Keratinocyte (primary cell): Measurements from ENCODE around the gene ALCAM. TPM values are rescaled to one million over a fixed set of nuclear protein-coding genes. Genes with fewer than 3 reads are reported as not detected.

Source experiments
- DNase-seq: peaks from one replicate; pipeline ENCODE4 v3.0.0-alpha.2; 2011; ENCODE audit warnings: low read depth, missing footprints, low spot score
- FAIRE-seq: peaks from 2 replicates; lab custom pipeline; 2011; peaks lifted over from hg19 to GRCh38; lab: Jason Lieb, UNC
- H2AFZ ChIP-seq: 2 replicates; pipeline ENCODE4 v1.6.0; 2012; ENCODE audit warnings: low read length, control low read depth, inconsistent platforms; ENCODE audit not compliant: control insufficient read depth
- H3K27ac ChIP-seq: 2 replicates; pipeline ENCODE4 v1.5.1; 2011; ENCODE audit warnings: low read length; ENCODE audit not compliant: control insufficient read depth, insufficient read depth
- H3K27me3 ChIP-seq: 3 replicates; pipeline ENCODE4 v1.6.0; 2011; ENCODE audit warnings: low read length; ENCODE audit not compliant: control insufficient read depth, insufficient read depth; ENCODE audit errors: extremely low read depth
- H3K36me3 ChIP-seq, 2 experiments: 2 replicates in 1 of 2; 3 replicates in 1 of 2; pipeline ENCODE4 v1.5.1; 2011; ENCODE audit warnings: low read length in 2 of 2, mild to moderate bottlenecking in 1 of 2; ENCODE audit not compliant: control insufficient read depth in 2 of 2, insufficient read depth in 2 of 2; ENCODE audit errors: extremely low read depth in 1 of 2
- H3K4me1 ChIP-seq: 3 replicates; pipeline ENCODE4 v1.5.1; 2011; ENCODE audit warnings: low read length; ENCODE audit not compliant: control insufficient read depth, insufficient read depth; ENCODE audit errors: extremely low read depth
- H3K4me2 ChIP-seq: 3 replicates; pipeline ENCODE4 v1.6.0; 2011; ENCODE audit warnings: low read depth, low read length; ENCODE audit not compliant: control insufficient read depth, insufficient read depth; ENCODE audit errors: extremely low read depth
- H3K4me3 ChIP-seq, 3 experiments: fragments of 200-600 bp in 1 of 3; sonication (generic) in 1 of 3; 2 replicates in 2 of 3; 3 replicates in 1 of 3; pipeline ENCODE4 v1.5.1; 2011 to 2016; ENCODE audit warnings: low read length in 3 of 3, mild to moderate bottlenecking in 3 of 3, control low read depth in 2 of 3, inconsistent platforms in 1 of 3, low read depth in 1 of 3, mixed read lengths in 1 of 3, mixed run types in 1 of 3, moderate library complexity in 1 of 3; ENCODE audit not compliant: control insufficient read depth in 2 of 3, insufficient read depth in 2 of 3; ENCODE audit errors: extremely low read depth in 1 of 3
- H3K79me2 ChIP-seq: 2 replicates; pipeline ENCODE4 v1.6.0; 2012; ENCODE audit warnings: low read length; ENCODE audit not compliant: control insufficient read depth, insufficient read depth
- H3K9ac ChIP-seq: 3 replicates; pipeline ENCODE4 v1.6.0; 2011; ENCODE audit warnings: low read length; ENCODE audit not compliant: control insufficient read depth, insufficient read depth; ENCODE audit errors: extremely low read depth
- H3K9me1 ChIP-seq: 3 replicates; pipeline ENCODE4 v1.6.0; 2011; ENCODE audit warnings: low read length; ENCODE audit not compliant: control insufficient read depth, insufficient read depth; ENCODE audit errors: extremely low read depth
- H3K9me3 ChIP-seq: 2 replicates; pipeline ENCODE4 v1.5.1; 2012; ENCODE audit warnings: low read depth, low read length; ENCODE audit not compliant: control insufficient read depth
- H4K20me1 ChIP-seq: 3 replicates; pipeline ENCODE4 v1.6.0; 2011; ENCODE audit warnings: low read length; ENCODE audit not compliant: control insufficient read depth, insufficient read depth; ENCODE audit errors: extremely low read depth
- CTCF ChIP-seq, 3 experiments: IDR thresholded peaks in 1 of 3; conservative IDR thresholded peaks in 1 of 3; optimal IDR thresholded peaks in 1 of 3; 2 replicates in 2 of 3; 3 replicates in 1 of 3; pipeline versions ENCODE3 to v1.5.1; 2011; ENCODE audit warnings: low read length in 3 of 3, mild to moderate bottlenecking in 3 of 3, moderate library complexity in 2 of 3, control low read depth in 1 of 3, inconsistent platforms in 1 of 3; ENCODE audit not compliant: insufficient read depth in 2 of 3; ENCODE audit errors: extremely low read depth in 1 of 3
- EZH2 ChIP-seq: IDR thresholded peaks from one replicate; pipeline ENCODE4 v1.6.1; 2012; ENCODE audit warnings: inconsistent platforms, mild to moderate bottlenecking, low read length, moderate library complexity
- dilution Hi-C: fragments of 300-500 bp; cut with MboI; formaldehyde crosslinking; loops from one replicate; pipeline ENCODE4 v1.7.0; 2020; ENCODE audit warnings: low sequenced_read_pairs; ENCODE audit not compliant: extremely low pct_ligation_motif_present
- polyA plus RNA-seq, 5 experiments: library from polyadenylated mRNA; depleted of rRNA in 3 of 5; stranded (reverse) in 3 of 5; stranded (forward) in 1 of 5; unstranded in 1 of 5; fragments of >200 nt; gene quantifications; 1 replicate in 1 of 5; 2 replicates in 3 of 5; 3 replicates in 1 of 5; pipeline versions ENCODE4 v1.2.1 to v1.2.3, GENCODE V29; 2011 to 2012; ENCODE audit warnings: missing spikeins in 2 of 5, low read depth in 1 of 5, low replicate concordance in 1 of 5

The ALCAM gene
- polyA plus RNA-seq, 1 donor (not counting 4 experiments of a cell fraction or from before 2014, with no cell fraction given), result 71.3 TPM

DNA sequence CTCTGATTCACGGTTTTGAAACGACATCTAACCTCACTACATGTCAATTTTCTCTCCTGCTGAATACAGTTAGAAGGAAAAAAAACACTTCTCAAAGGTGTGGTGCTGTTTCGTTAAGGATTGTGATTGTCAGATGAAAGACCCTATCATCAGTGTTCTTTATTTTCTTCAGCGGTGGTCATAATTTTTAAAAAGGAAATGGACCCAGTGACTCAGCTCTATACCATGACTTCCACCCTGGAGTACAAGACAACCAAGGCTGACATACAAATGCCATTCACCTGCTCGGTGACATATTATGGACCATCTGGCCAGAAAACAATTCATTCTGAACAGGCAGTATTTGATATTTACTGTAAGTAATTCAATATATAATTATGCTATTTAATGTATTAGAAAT is 167.8 kb downstream of the ALCAM start:
- Histone ChIP-seq H3K36me3 (peaks cover 4% of the 10 kb centered on the region in 2 experiments), H3K4me1 (no peaks in the 10 kb centered on the region), H3K9ac (no peak overlapping the region), H3K9me1 (no peaks in the 10 kb centered on the region), H3K27me3 (no peaks in the 10 kb centered on the region), H3K4me3 (no peak overlapping the region), H3K9me3 (no peaks in the 10 kb centered on the region), H2AFZ (no peak overlapping the region), H3K79me2 (no peaks in the 10 kb centered on the region), H3K27ac (no peak overlapping the region), H4K20me1 (no peaks in the 10 kb centered on the region), H3K4me2 (no peak overlapping the region)
- dilution Hi-C loops, result no loop called here
- DNase-seq (no peak), FAIRE-seq (no peak)
- TF ChIP-seq EZH2, result no peak
- TF ChIP-seq CTCF (optimal IDR thresholded peaks at IDR 0.05 in 1 of 3, IDR thresholded peaks at IDR 0.05 in 1 of 3, conservative IDR thresholded peaks at IDR 0.05 in 1 of 3; ENCODE audit: extremely low read depth in 1 of 3, insufficient read depth in 2 of 3, low read length in 3 of 3), result no peak

- Histone ChIP-seq H3K4me2 (no peak overlapping the region), H4K20me1 (no peaks in the 10 kb centered on the region), H3K4me3 (no peak overlapping the region), H3K79me2 (no peaks in the 10 kb centered on the region), H3K9ac (no peak overlapping the region), H3K9me1 (no peaks in the 10 kb centered on the region), H3K9me3 (no peaks in the 10 kb centered on the region), H3K27me3 (no peaks in the 10 kb centered on the region), H2AFZ (no peak overlapping the region), H3K27ac (no peak overlapping the region), H3K4me1 (no peaks in the 10 kb centered on the region), H3K36me3 (peaks cover 9 to 10% of the 10 kb centered on the region in 2 experiments)
- FAIRE-seq (no peak), DNase-seq (no peak)
- TF ChIP-seq EZH2 (no peak), CTCF (optimal IDR thresholded peaks at IDR 0.05 in 1 of 3, IDR thresholded peaks at IDR 0.05 in 1 of 3, conservative IDR thresholded peaks at IDR 0.05 in 1 of 3; ENCODE audit: extremely low read depth in 1 of 3, insufficient read depth in 2 of 3, low read length in 3 of 3) (no peak)
- dilution Hi-C loops, result no loop called here
Observed at GRCh38 chr3:105537371-105538080, 170.8 kb downstream of the ALCAM start.
